Measurements from ENCODE around the gene HLA-E.
"Not testable (repeated sequence)": the region's sequence is repeated elsewhere in the genome, so short reads cannot be mapped to it uniquely, and the experiment has no call there.

HLA-E gene

GRCh38 chr6:30481211-30481964 is 7.9 kb upstream of the HLA-E start:
- no peak for DNase-seq

GRCh38 chr6:30481965-30482644 is 7.2 kb upstream of the HLA-E start:
- DNase-seq, result peak in 2 of 3 experiments; percentile 32 to 53

GRCh38 chr6:30483677-30484279 is 5.5 kb upstream of the HLA-E start:
- DNase-seq, result peak; percentile 5 to 42 (median 13)

GRCh38 chr6:30485236-30485635 is 4.1 kb upstream of the HLA-E start:
- DNase-seq, result no peak

GRCh38 chr6:30487926-30488325 is 1.4 kb upstream of the HLA-E start:
- no peak for DNase-seq

GRCh38 chr6:30488697-30489080 is 620 bp upstream of the HLA-E start:
- not testable (repeated sequence) for DNase-seq

- peak in 2 of 3 experiments; percentile 9 for DNase-seq
Observed at GRCh38 chr6:30490026-30490876, 942 bp downstream of the HLA-E start.

- not testable (repeated sequence) for DNase-seq
Observed at GRCh38 chr6:30491291-30491953, 2.1 kb downstream of the HLA-E start.

- DNase-seq, result no peak
Observed at GRCh38 chr6:30491991-30492952, 3.0 kb downstream of the HLA-E start.

- no peak for DNase-seq
Observed at GRCh38 chr6:30493643-30494250, 4.4 kb downstream of the HLA-E start.

GRCh38 chr6:30494291-30494861 is 5.1 kb downstream of the HLA-E start:
- DNase-seq, result no peak

GRCh38 chr6:30495060-30495459 is 5.8 kb downstream of the HLA-E start:
- DNase-seq, result not testable (repeated sequence)

- no peak for DNase-seq
Observed at GRCh38 chr6:30495993-30496392, 6.7 kb downstream of the HLA-E start.

GRCh38 chr6:30497261-30497599 is 7.9 kb downstream of the HLA-E start:
- not testable (repeated sequence) for DNase-seq

GRCh38 chr6:30497714-30498113 is 8.4 kb downstream of the HLA-E start:
- DNase-seq, result no peak

- DNase-seq, result not testable (repeated sequence)
Observed at GRCh38 chr6:30498705-30499104, 9.4 kb downstream of the HLA-E start.

- DNase-seq, result no peak
Observed at GRCh38 chr6:30500421-30501355, 11.4 kb downstream of the HLA-E start.

- DNase-seq, result no peak
Observed at GRCh38 chr6:30507849-30508827, 18.8 kb downstream of the HLA-E start.
